SJSA1 (cell line): ENCODE results near the gene UNC79. TPM values are rescaled to one million over a fixed set of nuclear protein-coding genes. Genes with fewer than 3 reads are reported as not detected.

Experiments
- DNase-seq, 2 experiments: peaks; one replicate each; pipeline ENCODE4 v3.0.0-alpha.2; 2015 to 2020; ENCODE audit warnings: low spot score in 2 of 2, low read depth in 1 of 2
- H3K27ac ChIP-seq: fragments of 250-450 bp; sonication (Bioruptor Pico); 2 replicates; pipeline ENCODE4 v1.5.1; 2020; ENCODE audit warnings: mild to moderate bottlenecking, moderate library complexity
- H3K27me3 ChIP-seq: fragments of 250-450 bp; sonication (Bioruptor Pico); replicated peaks from 2 replicates; pipeline ENCODE4 v1.5.1; 2020; ENCODE audit warnings: mild to moderate bottlenecking, moderate library complexity
- H3K36me3 ChIP-seq: fragments of 250-450 bp; sonication (Bioruptor Pico); 2 replicates; pipeline ENCODE4 v1.5.1; 2020; ENCODE audit warnings: mild to moderate bottlenecking
- H3K4me1 ChIP-seq: fragments of 250-450 bp; sonication (Bioruptor Pico); replicated peaks from 2 replicates; pipeline ENCODE4 v1.6.1; 2021; ENCODE audit warnings: mild to moderate bottlenecking
- H3K4me3 ChIP-seq: fragments of 250-450 bp; sonication (Bioruptor Pico); 2 replicates; pipeline ENCODE4 v1.5.1; 2020; ENCODE audit warnings: mild to moderate bottlenecking
- H3K9me3 ChIP-seq: fragments of 250-450 bp; sonication (Bioruptor Pico); replicated peaks from 2 replicates; pipeline ENCODE4 v1.5.1; 2020; ENCODE audit warnings: mild to moderate bottlenecking
- total RNA-seq: library from RNA; depleted of rRNA; stranded (reverse); fragments of >200 nt; shearing (Covaris generic); gene quantifications from 2 replicates; pipeline ENCODE4 v1.2.3, GENCODE V29; 2014

The UNC79 gene
- total RNA-seq, 1 experiment from 2014 or later, result 0.05 TPM

GRCh38 chr14:93701562-93701961 lies 270.8 kb downstream of the UNC79 start:
- H3K4me3 ChIP-seq, result no peak overlapping the region
- peaks cover 7% of the 10 kb centered on the region; the same call in 1 of the 2 replicates for H3K27me3 ChIP-seq
- H3K9me3 ChIP-seq, result no peaks in the 10 kb centered on the region
- no peak for DNase-seq
- H3K36me3 ChIP-seq, result no peaks in the 10 kb centered on the region
- no peak overlapping the region for H3K27ac ChIP-seq
- no peaks in the 10 kb centered on the region for H3K4me1 ChIP-seq

DNA sequence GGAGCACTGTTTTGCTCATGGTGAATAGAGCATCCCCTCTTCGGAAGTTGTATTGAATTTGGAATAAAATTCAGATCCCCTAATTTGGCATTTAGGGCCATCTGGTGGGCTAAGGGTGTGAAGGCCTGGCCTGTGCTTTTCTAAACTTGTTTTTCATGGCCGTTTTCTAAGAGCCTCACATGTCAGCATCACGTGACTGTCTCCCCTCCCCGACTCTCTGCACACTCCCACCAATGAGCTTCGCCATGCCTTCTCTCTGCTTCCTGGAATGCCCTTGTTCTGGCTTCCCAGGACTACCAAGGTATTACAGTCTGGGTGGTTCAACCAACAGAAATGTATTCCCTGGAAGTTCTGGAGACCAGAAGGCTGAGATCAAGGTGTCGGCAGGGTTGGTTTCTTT lies 272.2 kb downstream of the UNC79 start:
- no peak overlapping the region for H3K27ac ChIP-seq
- no peaks in the 10 kb centered on the region for H3K9me3 ChIP-seq
- no peaks in the 10 kb centered on the region for H3K36me3 ChIP-seq
- no peak overlapping the region for H3K4me3 ChIP-seq
- H3K4me1 ChIP-seq, result no peaks in the 10 kb centered on the region
- DNase-seq, result no peak
- peaks cover 18% of the 10 kb centered on the region for H3K27me3 ChIP-seq

GRCh38 chr14:93703941-93704340 lies 273.2 kb downstream of the UNC79 start:
- Histone ChIP-seq H3K27me3 (peaks cover 18% of the 10 kb centered on the region), H3K27ac (no peak overlapping the region), H3K9me3 (no peaks in the 10 kb centered on the region), H3K4me3 (no peak overlapping the region), H3K36me3 (no peaks in the 10 kb centered on the region), H3K4me1 (no peaks in the 10 kb centered on the region)
- DNase-seq, result no peak

- Histone ChIP-seq H3K27ac (no peak overlapping the region), H3K27me3 (peaks cover 18% of the 10 kb centered on the region), H3K4me1 (no peaks in the 10 kb centered on the region), H3K9me3 (no peaks in the 10 kb centered on the region), H3K4me3 (no peak overlapping the region), H3K36me3 (no peaks in the 10 kb centered on the region)
- DNase-seq, result no peak
These were observed 274.9 kb downstream of the UNC79 start for GRCh38 chr14:93705513-93706156.

DNA sequence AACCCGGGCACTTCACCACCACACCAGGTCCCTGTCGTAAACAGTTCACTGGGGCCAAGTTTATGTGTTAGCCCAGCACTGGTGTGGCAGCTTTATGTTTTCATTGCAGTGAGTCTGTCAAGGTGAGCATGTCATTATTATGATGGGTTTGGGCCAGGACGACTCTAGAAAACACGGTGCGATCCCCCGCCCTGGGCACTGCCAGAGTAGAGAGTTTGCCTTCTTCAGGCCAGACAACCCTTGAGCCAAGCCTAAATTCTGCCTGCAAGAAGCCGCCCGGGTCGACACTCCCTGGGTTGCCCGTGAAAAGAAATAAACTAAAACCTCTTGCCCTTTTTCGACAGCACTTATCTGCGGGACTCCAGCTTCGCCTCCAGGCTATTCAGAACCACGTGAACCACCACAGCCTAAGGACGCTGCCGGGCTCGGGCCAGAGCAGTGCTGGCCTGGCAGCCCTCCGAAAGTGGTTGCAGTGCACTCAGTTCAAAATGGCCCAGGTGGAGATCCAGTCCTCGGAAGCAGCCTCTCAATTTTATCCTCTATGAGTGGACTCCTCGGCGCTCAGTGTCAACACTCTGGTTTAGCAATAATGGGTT lies 275.7 kb downstream of the UNC79 start:
- no peak for DNase-seq
- Histone ChIP-seq H3K4me3 (no peak overlapping the region), H3K27me3 (peaks cover 18% of the 10 kb centered on the region), H3K36me3 (no peaks in the 10 kb centered on the region), H3K4me1 (no peaks in the 10 kb centered on the region), H3K9me3 (no peaks in the 10 kb centered on the region), H3K27ac (no peak overlapping the region)

- DNase-seq, result no peak
- no peaks in the 10 kb centered on the region for H3K36me3 ChIP-seq
- no peaks in the 10 kb centered on the region for H3K9me3 ChIP-seq
- H3K27ac ChIP-seq, result no peak overlapping the region
- peaks cover 18% of the 10 kb centered on the region for H3K27me3 ChIP-seq
- no peaks in the 10 kb centered on the region for H3K4me1 ChIP-seq
- no peak overlapping the region for H3K4me3 ChIP-seq
These were observed 276.7 kb downstream of the UNC79 start for GRCh38 chr14:93707475-93707874.

DNA sequence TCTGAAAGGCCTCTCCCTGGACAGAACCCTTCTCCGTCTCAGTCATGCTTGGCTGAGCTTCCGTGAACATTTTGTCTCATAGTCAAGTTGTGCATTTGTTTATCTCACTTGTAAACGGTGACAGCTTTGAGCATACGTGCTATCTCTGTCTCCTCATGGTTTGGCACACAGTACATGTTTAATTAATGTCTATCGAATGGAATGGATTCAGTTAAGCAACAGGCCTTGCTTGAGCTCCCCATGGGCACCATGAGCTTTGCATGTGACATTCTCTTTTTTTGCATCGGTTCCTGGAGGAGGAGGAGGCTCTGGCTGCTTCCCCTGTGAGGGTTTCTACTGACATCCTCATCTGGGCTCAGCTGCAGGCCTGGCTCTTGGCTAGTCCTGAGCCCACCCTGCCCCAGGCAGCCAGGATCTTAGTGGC lies 277.6 kb downstream of the UNC79 start:
- no peaks in the 10 kb centered on the region for H3K4me1 ChIP-seq
- H3K27me3 ChIP-seq, result peaks cover 18% of the 10 kb centered on the region
- DNase-seq, result no peak
- no peak overlapping the region for H3K27ac ChIP-seq
- H3K9me3 ChIP-seq, result no peaks in the 10 kb centered on the region
- H3K4me3 ChIP-seq, result no peak overlapping the region
- H3K36me3 ChIP-seq, result no peaks in the 10 kb centered on the region

- DNase-seq, result no peak
- H3K4me1 ChIP-seq, result no peaks in the 10 kb centered on the region
- H3K27me3 ChIP-seq, result peaks cover 18% of the 10 kb centered on the region
- H3K36me3 ChIP-seq, result no peaks in the 10 kb centered on the region
- no peak overlapping the region for H3K4me3 ChIP-seq
- no peak overlapping the region for H3K27ac ChIP-seq
- H3K9me3 ChIP-seq, result no peaks in the 10 kb centered on the region
These were observed 278.1 kb downstream of the UNC79 start for GRCh38 chr14:93708800-93709199.

- DNase-seq, result no peak
- H3K4me1 ChIP-seq, result no peaks in the 10 kb centered on the region
- H3K4me3 ChIP-seq, result no peak overlapping the region
- H3K36me3 ChIP-seq, result no peaks in the 10 kb centered on the region
- H3K27me3 ChIP-seq, result peaks cover 18% of the 10 kb centered on the region
- H3K27ac ChIP-seq, result no peak overlapping the region
- no peaks in the 10 kb centered on the region for H3K9me3 ChIP-seq
These were observed 278.5 kb downstream of the UNC79 start for GRCh38 chr14:93709249-93709648.

- H3K27me3 ChIP-seq, result peaks cover 6% of the 10 kb centered on the region
- H3K27ac ChIP-seq, result no peak overlapping the region
- no peaks in the 10 kb centered on the region for H3K9me3 ChIP-seq
- no peaks in the 10 kb centered on the region for H3K36me3 ChIP-seq
- no peaks in the 10 kb centered on the region for H3K4me1 ChIP-seq
- H3K4me3 ChIP-seq, result no peak overlapping the region
- DNase-seq, result peak in 1 of 2 experiments; percentile 18
These were observed 281.5 kb downstream of the UNC79 start for GRCh38 chr14:93712079-93712837.

DNA sequence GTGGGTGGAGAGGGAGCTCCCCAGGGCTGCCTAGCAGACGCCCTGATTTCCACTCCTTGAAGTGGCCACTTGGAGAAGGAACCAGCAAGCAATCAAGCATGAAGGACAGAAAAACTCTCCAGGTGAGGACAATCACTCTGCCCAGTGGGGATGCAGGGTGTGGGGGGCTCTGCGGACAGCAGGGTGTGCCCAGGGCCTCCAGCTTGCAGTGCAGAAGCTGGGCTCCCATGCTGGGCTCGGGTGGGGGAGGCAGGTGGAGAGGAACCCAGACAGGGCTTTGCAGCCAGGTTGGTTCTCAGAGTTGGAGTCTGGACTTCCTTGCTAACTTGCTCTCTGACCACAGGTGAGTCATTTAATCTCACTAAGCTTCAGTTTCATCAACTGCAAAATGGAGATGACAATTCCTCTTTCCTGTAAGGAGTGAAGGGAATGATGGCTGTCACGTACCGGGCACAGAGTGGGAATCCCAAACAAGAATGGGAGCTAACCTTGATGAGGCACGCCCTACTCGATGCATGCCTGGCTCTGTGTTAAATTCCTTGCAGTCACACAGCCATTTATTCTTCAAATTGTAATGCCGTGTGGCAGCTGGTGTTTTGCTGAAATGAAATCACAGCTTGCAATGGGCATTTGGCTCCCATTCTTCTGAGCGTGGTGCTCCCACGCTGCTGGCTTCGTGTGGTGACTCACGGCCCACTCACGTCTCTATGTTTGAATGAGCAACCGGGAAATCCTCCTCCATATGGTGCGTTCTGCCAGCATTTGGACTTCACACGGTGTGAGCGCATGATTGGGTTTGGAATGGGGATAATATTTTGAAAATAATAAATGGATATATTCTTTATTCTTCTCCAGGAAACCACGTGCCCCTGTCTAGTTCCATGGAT lies 282.3 kb downstream of the UNC79 start:
- H3K36me3 ChIP-seq, result no peaks in the 10 kb centered on the region
- H3K4me1 ChIP-seq, result no peaks in the 10 kb centered on the region
- peak in 1 of 2 experiments; percentile 18 for DNase-seq
- H3K27me3 ChIP-seq, result no peaks in the 10 kb centered on the region
- H3K4me3 ChIP-seq, result no peak overlapping the region
- no peaks in the 10 kb centered on the region for H3K9me3 ChIP-seq
- H3K27ac ChIP-seq, result no peak overlapping the region

DNA sequence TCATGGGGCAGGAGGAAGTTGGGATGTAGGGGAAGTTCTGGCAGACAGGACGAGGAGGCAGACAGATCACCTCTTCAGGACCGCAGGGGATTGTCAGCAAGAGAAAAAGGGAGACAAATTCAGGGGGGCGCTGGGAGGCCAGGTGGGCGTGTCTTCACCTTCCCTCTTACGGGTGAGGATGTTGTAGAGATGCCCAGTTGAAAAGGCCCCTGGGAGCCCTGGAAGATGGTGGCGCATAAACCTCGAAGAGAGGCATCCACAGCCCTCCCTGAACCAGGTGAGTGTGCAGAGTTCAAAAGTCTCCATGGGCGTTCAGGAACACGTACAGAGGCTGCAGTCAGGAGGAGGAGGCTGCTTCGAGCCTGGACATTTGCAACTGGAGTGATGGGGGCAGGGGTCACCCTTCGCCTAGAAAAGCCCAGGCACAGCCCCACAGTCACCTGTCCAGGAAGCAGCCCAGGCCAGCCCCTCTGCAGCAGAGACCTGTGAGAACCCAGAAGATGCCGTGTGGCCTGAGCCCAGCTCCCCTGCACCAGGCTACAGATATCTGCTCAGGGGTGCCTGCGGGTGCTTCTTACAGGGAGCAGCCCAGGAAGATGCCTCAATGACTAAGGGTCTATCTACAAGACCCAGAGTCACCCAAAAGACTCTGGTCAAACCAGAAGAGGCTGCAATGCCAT lies 283.1 kb downstream of the UNC79 start:
- H3K4me3 ChIP-seq, result no peak overlapping the region
- H3K36me3 ChIP-seq, result no peaks in the 10 kb centered on the region
- peak in 1 of 2 experiments; percentile 31 for DNase-seq
- H3K27me3 ChIP-seq, result no peaks in the 10 kb centered on the region
- no peak overlapping the region for H3K27ac ChIP-seq
- no peaks in the 10 kb centered on the region for H3K9me3 ChIP-seq
- H3K4me1 ChIP-seq, result no peaks in the 10 kb centered on the region

- H3K4me3 ChIP-seq, result no peak overlapping the region
- DNase-seq, result no peak
- no peaks in the 10 kb centered on the region for H3K9me3 ChIP-seq
- H3K36me3 ChIP-seq, result no peaks in the 10 kb centered on the region
- H3K4me1 ChIP-seq, result no peaks in the 10 kb centered on the region
- H3K27ac ChIP-seq, result no peak overlapping the region
- no peaks in the 10 kb centered on the region for H3K27me3 ChIP-seq
These were observed 283.9 kb downstream of the UNC79 start for GRCh38 chr14:93714605-93715004.
